SK-N-SH (cell line): Measurements from ENCODE around the gene RCOR2. TPM values are rescaled to one million over a fixed set of nuclear protein-coding genes. Genes with fewer than 3 reads are reported as not detected.

Experiments
- CTCF ChIA-PET: fragments of 300-600, 350-600 bp; formaldehyde crosslinking; extraction: SDS; loops from one replicate; lab custom pipeline; 2021; lab: Yijun Ruan, JAX
- POLR2A ChIA-PET: fragments of 350-600 bp; sonication (Branson Sonifier 250); formaldehyde crosslinking; extraction: SDS; loops from one replicate; lab custom pipeline; 2020; ENCODE audit warnings: antibody characterized with exemption, inconsistent platforms; lab: Yijun Ruan, JAX
- DNase-seq: peaks from one replicate; pipeline ENCODE4 v3.0.0; 2012
- H2AFZ ChIP-seq: fragments of 200-600 bp; sonication (generic); 2 replicates; pipeline ENCODE4 v1.8.1; 2016; ENCODE audit warnings: antibody characterized with exemption, mild to moderate bottlenecking, low read depth
- H3F3A ChIP-seq: fragments of 200-600 bp; sonication (generic); replicated peaks from 2 replicates; pipeline ENCODE3; 2016; ENCODE audit warnings: antibody characterized with exemption, mild to moderate bottlenecking; ENCODE audit not compliant: insufficient read depth
- H3K27ac ChIP-seq, 2 experiments: fragments of 200-500 bp in 1 of 2; fragments of 200-600 bp in 1 of 2; sonication (Bioruptor generic) in 1 of 2; sonication (generic), shearing (Covaris generic) in 1 of 2; 2 replicates each; pipeline versions ENCODE4 v1.5.1 to v1.6.1; 2014 to 2016; ENCODE audit warnings: low read depth in 2 of 2, inconsistent platforms in 1 of 2, low read length in 1 of 2, mild to moderate bottlenecking in 1 of 2, mixed read lengths in 1 of 2
- H3K27me3 ChIP-seq: fragments of 200-600 bp; sonication (generic), shearing (Covaris generic); 2 replicates; pipeline ENCODE4 v1.6.1; 2016; ENCODE audit warnings: mixed run types; ENCODE audit not compliant: insufficient read depth
- H3K36me3 ChIP-seq, 2 experiments: fragments of 200-500 bp in 1 of 2; fragments of 200-600 bp in 1 of 2; sonication (Bioruptor generic) in 1 of 2; sonication (generic) in 1 of 2; replicated peaks in 1 of 2; 2 replicates each; pipeline versions ENCODE3 to v1.5.1; 2014 to 2016; ENCODE audit warnings: low read length in 1 of 2, mild to moderate bottlenecking in 1 of 2; ENCODE audit not compliant: insufficient read depth in 2 of 2, control insufficient read depth in 1 of 2
- H3K4me1 ChIP-seq, 2 experiments: fragments of 200-500 bp in 1 of 2; fragments of 200-600 bp in 1 of 2; sonication (Bioruptor generic) in 1 of 2; sonication (generic), shearing (Covaris generic) in 1 of 2; 2 replicates each; pipeline versions ENCODE4 v1.5.1 to v1.6.1; 2014 to 2016; ENCODE audit warnings: low read depth in 1 of 2, low read length in 1 of 2, mixed run types in 1 of 2; ENCODE audit not compliant: insufficient read depth in 2 of 2, control insufficient read depth in 1 of 2
- H3K4me2 ChIP-seq: fragments of 200-600 bp; sonication (generic), shearing (Covaris generic); 2 replicates; pipeline ENCODE4 v1.6.1; 2017; ENCODE audit warnings: mixed run types
- H3K4me3 ChIP-seq, 2 experiments: fragments of 200-500 bp in 1 of 2; fragments of 200-600 bp in 1 of 2; sonication (Bioruptor generic) in 1 of 2; sonication (generic), shearing (Covaris generic) in 1 of 2; 2 replicates each; pipeline versions ENCODE4 v1.5.1 to v1.8.1; 2014 to 2016; ENCODE audit warnings: low read depth in 2 of 2, inconsistent platforms in 1 of 2, low read length in 1 of 2, mild to moderate bottlenecking in 1 of 2, mixed read lengths in 1 of 2, moderate library complexity in 1 of 2
- H3K79me2 ChIP-seq: fragments of 200-600 bp; sonication (generic); 2 replicates; pipeline ENCODE4 v1.8.1; 2017; ENCODE audit warnings: mild to moderate bottlenecking; ENCODE audit not compliant: insufficient read depth
- H3K9ac ChIP-seq: fragments of 200-600 bp; sonication (generic); 2 replicates; pipeline ENCODE4 v1.6.1; 2017; ENCODE audit warnings: mixed run types
- H3K9me2 ChIP-seq: fragments of 200-600 bp; sonication (generic); 2 replicates; pipeline ENCODE4 v1.6.1; 2017; ENCODE audit warnings: mixed run types
- H3K9me3 ChIP-seq: fragments of 200-600 bp; sonication (generic); 2 replicates; pipeline ENCODE4 v1.6.1; 2017; ENCODE audit warnings: mixed run types, mild to moderate bottlenecking, moderate library complexity
- H4K20me1 ChIP-seq: fragments of 200-600 bp; sonication (generic); 2 replicates; pipeline ENCODE4 v1.6.1; 2017; ENCODE audit warnings: mild to moderate bottlenecking, mixed run types; ENCODE audit not compliant: insufficient read depth
- CHD2 ChIP-seq: fragments of 150-350 bp; IDR thresholded peaks from 2 replicates; pipeline ENCODE4 v1.6.1; 2018; ENCODE audit warnings: low read length; ENCODE audit not compliant: partially characterized antibody
- ELF1 ChIP-seq: IDR thresholded peaks from 2 replicates; pipeline ENCODE4 v1.4.0; 2012
- EZH2phosphoT487 ChIP-seq: fragments of 200-600 bp; sonication (generic); IDR thresholded peaks from 2 replicates; pipeline ENCODE4 v1.6.1; 2017; ENCODE audit warnings: low read depth, mixed run types, mild to moderate bottlenecking, antibody characterized with exemption, moderate library complexity, borderline replicate concordance
- FOXM1 ChIP-seq: IDR thresholded peaks from 2 replicates; pipeline ENCODE4 v1.4.0; 2012; ENCODE audit warnings: low read depth, mild to moderate bottlenecking
- GABPA ChIP-seq: IDR thresholded peaks from 2 replicates; pipeline ENCODE4 v1.4.0; 2012; ENCODE audit warnings: low read depth, mild to moderate bottlenecking
- JUND ChIP-seq: IDR thresholded peaks from 2 replicates; pipeline ENCODE4 v1.4.0; 2012
- MXI1 ChIP-seq: IDR thresholded peaks from 2 replicates; pipeline ENCODE4 v1.6.1; 2012; ENCODE audit warnings: mild to moderate bottlenecking, low read depth, low read length, improper control_type of control experiment
- NFIC ChIP-seq: IDR thresholded peaks from 2 replicates; pipeline ENCODE4 v1.4.0; 2012; ENCODE audit warnings: borderline replicate concordance
- NRF1 ChIP-seq: IDR thresholded peaks from 2 replicates; pipeline ENCODE4 v1.6.1; 2012; ENCODE audit warnings: low read depth, mild to moderate bottlenecking, low read length
- POLR2AphosphoS5 ChIP-seq: IDR thresholded peaks from 2 replicates; pipeline ENCODE4 v1.6.1; 2012; ENCODE audit warnings: low read depth, low read length
- RAD21 ChIP-seq: IDR thresholded peaks from 2 replicates; pipeline ENCODE4 v1.6.1; 2012; ENCODE audit warnings: mild to moderate bottlenecking, low read length
- RFX5 ChIP-seq: IDR thresholded peaks from 2 replicates; pipeline ENCODE4 v1.6.1; 2012; ENCODE audit warnings: mild to moderate bottlenecking, improper control_type of control experiment, low read length
- SIN3A ChIP-seq: IDR thresholded peaks from 2 replicates; pipeline ENCODE4 v1.6.1; 2012; ENCODE audit warnings: low read depth, mild to moderate bottlenecking, low read length, moderate library complexity, borderline replicate concordance
- TEAD4 ChIP-seq: IDR thresholded peaks from 2 replicates; pipeline ENCODE4 v1.4.0; 2012; ENCODE audit warnings: mild to moderate bottlenecking, borderline replicate concordance; ENCODE audit not compliant: insufficient read depth
- USF1 ChIP-seq: IDR thresholded peaks from 2 replicates; pipeline ENCODE4 v1.4.0; 2012; ENCODE audit warnings: low read depth, borderline replicate concordance
- WGBS: methylation state at CpG from one replicate; pipeline ENCODE4 v1.1.6; 2017; ENCODE audit warnings: low lambda C conversion rate; 5-methylcytosine and 5-hydroxymethylcytosine counted together
- polyA plus RNA-seq, 3 experiments: library from polyadenylated mRNA; depleted of rRNA; stranded (reverse); fragments of >200 nt; gene quantifications; 2 replicates each; pipeline ENCODE4 v1.2.3, GENCODE V29; 2012
- TF ChIP-seq, protein P1 (sequence below): IDR thresholded peaks from 2 replicates; pipeline ENCODE4 v1.4.0; 2012; ENCODE audit warnings: low read depth, borderline replicate concordance
- TF ChIP-seq, protein P2 (sequence below): IDR thresholded peaks from 2 replicates; pipeline ENCODE4 v1.6.1; 2012; ENCODE audit warnings: mild to moderate bottlenecking, low read depth, low read length, moderate library complexity

Gene RCOR2
- polyA plus RNA-seq, 1 of the 3 experiments (the other 2 are of a cell fraction), result 1.1 TPM

GRCh38 chr11:63908631-63909401, 8.1 kb downstream of the RCOR2 start:
- WGBS, result 96% methylated on average over 28 of the region's 46 CpGs
- H3K36me3 ChIP-seq, result peaks cover 0 to 47% of the 10 kb centered on the region in 2 experiments
- H3K79me2 ChIP-seq, result no peaks in the 10 kb centered on the region
- no peaks in the 10 kb centered on the region for H3K9me2 ChIP-seq
- H4K20me1 ChIP-seq, result no peaks in the 10 kb centered on the region
- peak overlapping the region in 1 of 2 experiments; percentile 84; a peak in 2 of 4 replicates for H3K27ac ChIP-seq
- ChIA-PET POLR2A (interaction anchor here (0.6 to 1.6 kb wide), 8 partner anchors 9 to 1067 kb away, joined by 3 to 14 read pairs (median 4); partner anchors contain the start of genes RCOR2 and ZFTA), CTCF (interaction anchor here (1.1 to 3.0 kb wide), 8 partner anchors 9 to 245 kb away, joined by 3 to 22 read pairs (median 5); partner anchors contain the start of gene RCOR2)
- DNase-seq, result no peak
- peaks cover 0 to 26% of the 10 kb centered on the region in 2 experiments; a peak in 1 of 4 replicates for H3K4me1 ChIP-seq
- H3F3A ChIP-seq, result no peaks in the 10 kb centered on the region
- H3K4me2 ChIP-seq, result no peak overlapping the region
- H3K9me3 ChIP-seq, result no peaks in the 10 kb centered on the region
- no peak overlapping the region for H3K4me3 ChIP-seq
- no peak overlapping the region for H2AFZ ChIP-seq
- TF ChIP-seq JUND (no peak), GABPA (no peak), RAD21 (no peak), RFX5 (no peak), SIN3A (no peak), FOXM1 (no peak), CHD2 (no peak), NFIC (no peak), MXI1 (no peak), USF1 (no peak), NRF1 (no peak)
- TF ChIP-seq, protein P1, sequence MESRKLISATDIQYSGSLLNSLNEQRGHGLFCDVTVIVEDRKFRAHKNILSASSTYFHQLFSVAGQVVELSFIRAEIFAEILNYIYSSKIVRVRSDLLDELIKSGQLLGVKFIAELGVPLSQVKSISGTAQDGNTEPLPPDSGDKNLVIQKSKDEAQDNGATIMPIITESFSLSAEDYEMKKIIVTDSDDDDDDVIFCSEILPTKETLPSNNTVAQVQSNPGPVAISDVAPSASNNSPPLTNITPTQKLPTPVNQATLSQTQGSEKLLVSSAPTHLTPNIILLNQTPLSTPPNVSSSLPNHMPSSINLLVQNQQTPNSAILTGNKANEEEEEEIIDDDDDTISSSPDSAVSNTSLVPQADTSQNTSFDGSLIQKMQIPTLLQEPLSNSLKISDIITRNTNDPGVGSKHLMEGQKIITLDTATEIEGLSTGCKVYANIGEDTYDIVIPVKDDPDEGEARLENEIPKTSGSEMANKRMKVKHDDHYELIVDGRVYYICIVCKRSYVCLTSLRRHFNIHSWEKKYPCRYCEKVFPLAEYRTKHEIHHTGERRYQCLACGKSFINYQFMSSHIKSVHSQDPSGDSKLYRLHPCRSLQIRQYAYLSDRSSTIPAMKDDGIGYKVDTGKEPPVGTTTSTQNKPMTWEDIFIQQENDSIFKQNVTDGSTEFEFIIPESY, result no peak
- H3K9ac ChIP-seq, result no peak overlapping the region
- H3K27me3 ChIP-seq, result no peaks in the 10 kb centered on the region

GRCh38 chr11:63907808-63908530, 9.0 kb downstream of the RCOR2 start:
- H3K9me3 ChIP-seq, result no peaks in the 10 kb centered on the region
- H3K36me3 ChIP-seq, result peaks cover 0 to 56% of the 10 kb centered on the region in 2 experiments
- no peaks in the 10 kb centered on the region for H3K9me2 ChIP-seq
- no peaks in the 10 kb centered on the region for H4K20me1 ChIP-seq
- POLR2A ChIA-PET, result no interaction called here
- H3K27me3 ChIP-seq, result no peaks in the 10 kb centered on the region
- no peak overlapping the region for H2AFZ ChIP-seq
- DNase-seq, result no peak
- peaks cover 0 to 26% of the 10 kb centered on the region in 2 experiments; a peak in 1 of 4 replicates for H3K4me1 ChIP-seq
- WGBS, result 92% methylated on average over 15 of the region's 21 CpGs
- H3K9ac ChIP-seq, result no peak overlapping the region
- H3K79me2 ChIP-seq, result no peaks in the 10 kb centered on the region
- no peak overlapping the region for H3K4me3 ChIP-seq
- H3F3A ChIP-seq, result no peaks in the 10 kb centered on the region
- no peak overlapping the region for H3K4me2 ChIP-seq
- CTCF ChIA-PET, result interaction anchor here (1.1 to 3.1 kb wide), 7 partner anchors 11 to 70 kb away, joined by 3 to 34 read pairs (median 6); partner anchors contain the start of gene MARK2
- H3K27ac ChIP-seq, result no peak overlapping the region
- TF ChIP-seq TEAD4 (no peak), POLR2AphosphoS5 (no peak), ELF1 (no peak), NRF1 (no peak), EZH2phosphoT487 (no peak)
- TF ChIP-seq, protein P1, result no peak
- TF ChIP-seq, protein P2, sequence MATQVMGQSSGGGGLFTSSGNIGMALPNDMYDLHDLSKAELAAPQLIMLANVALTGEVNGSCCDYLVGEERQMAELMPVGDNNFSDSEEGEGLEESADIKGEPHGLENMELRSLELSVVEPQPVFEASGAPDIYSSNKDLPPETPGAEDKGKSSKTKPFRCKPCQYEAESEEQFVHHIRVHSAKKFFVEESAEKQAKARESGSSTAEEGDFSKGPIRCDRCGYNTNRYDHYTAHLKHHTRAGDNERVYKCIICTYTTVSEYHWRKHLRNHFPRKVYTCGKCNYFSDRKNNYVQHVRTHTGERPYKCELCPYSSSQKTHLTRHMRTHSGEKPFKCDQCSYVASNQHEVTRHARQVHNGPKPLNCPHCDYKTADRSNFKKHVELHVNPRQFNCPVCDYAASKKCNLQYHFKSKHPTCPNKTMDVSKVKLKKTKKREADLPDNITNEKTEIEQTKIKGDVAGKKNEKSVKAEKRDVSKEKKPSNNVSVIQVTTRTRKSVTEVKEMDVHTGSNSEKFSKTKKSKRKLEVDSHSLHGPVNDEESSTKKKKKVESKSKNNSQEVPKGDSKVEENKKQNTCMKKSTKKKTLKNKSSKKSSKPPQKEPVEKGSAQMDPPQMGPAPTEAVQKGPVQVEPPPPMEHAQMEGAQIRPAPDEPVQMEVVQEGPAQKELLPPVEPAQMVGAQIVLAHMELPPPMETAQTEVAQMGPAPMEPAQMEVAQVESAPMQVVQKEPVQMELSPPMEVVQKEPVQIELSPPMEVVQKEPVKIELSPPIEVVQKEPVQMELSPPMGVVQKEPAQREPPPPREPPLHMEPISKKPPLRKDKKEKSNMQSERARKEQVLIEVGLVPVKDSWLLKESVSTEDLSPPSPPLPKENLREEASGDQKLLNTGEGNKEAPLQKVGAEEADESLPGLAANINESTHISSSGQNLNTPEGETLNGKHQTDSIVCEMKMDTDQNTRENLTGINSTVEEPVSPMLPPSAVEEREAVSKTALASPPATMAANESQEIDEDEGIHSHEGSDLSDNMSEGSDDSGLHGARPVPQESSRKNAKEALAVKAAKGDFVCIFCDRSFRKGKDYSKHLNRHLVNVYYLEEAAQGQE, result no peak
